Tibial nerve (tissue), 4 donors: ENCODE results near the gene NR2F1-AS1. TPM values are rescaled to one million over a fixed set of nuclear protein-coding genes. Genes with fewer than 3 reads are reported as not detected.
"Not testable (repeated sequence)": the region's sequence is repeated elsewhere in the genome, so short reads cannot be mapped to it uniquely, and the experiment has no call there.

Experiments used
- DNase-seq, 2 donors: peaks; one replicate each; pipeline ENCODE4 v3.0.0-alpha.2; 2019; ENCODE audit warnings: low spot score in 2 of 2
- H3K27ac ChIP-seq, 4 donors: fragments of 200-600 bp; sonication (generic) in 3 of 4; one replicate each; pipeline ENCODE4 v1.5.1; 2017 to 2019; ENCODE audit warnings: mild to moderate bottlenecking in 1 of 4
- H3K27me3 ChIP-seq, 2 donors: fragments of 200-600 bp; sonication (generic) in 1 of 2; one replicate each; pipeline versions ENCODE4 v1.5.1 to v1.6.0; 2017 to 2019
- H3K36me3 ChIP-seq, 3 donors: fragments of 200-600 bp; sonication (generic); one replicate each; pipeline ENCODE4 v1.5.1; 2018 to 2019
- H3K4me1 ChIP-seq, 4 donors: fragments of 200-600 bp; sonication (generic) in 3 of 4; one replicate each; pipeline ENCODE4 v1.5.1; 2017 to 2019
- H3K4me3 ChIP-seq, 4 donors: fragments of 200-600 bp; sonication (generic) in 3 of 4; one replicate each; pipeline ENCODE4 v1.5.1; 2017 to 2019; ENCODE audit warnings: mild to moderate bottlenecking in 1 of 4, moderate library complexity in 1 of 4
- H3K9me3 ChIP-seq, 4 donors: fragments of 200-600 bp; sonication (generic) in 3 of 4; one replicate each; pipeline ENCODE4 v1.5.1; 2017 to 2019
- EP300 ChIP-seq, 2 donors: sonication (generic); formaldehyde crosslinking; IDR thresholded peaks; one replicate each; pipeline ENCODE4 v1.6.1; 2017; ENCODE audit warnings: antibody characterized with exemption in 2 of 2, mild to moderate bottlenecking in 1 of 2
- POLR2A ChIP-seq, 2 donors: fragments of 450-650 bp; IDR thresholded peaks; one replicate each; pipeline ENCODE4 v1.6.1; 2017; ENCODE audit warnings: antibody characterized with exemption in 2 of 2, mild to moderate bottlenecking in 2 of 2, moderate library complexity in 2 of 2
- WGBS, 2 donors: methylation state at CpG; one replicate each; pipeline ENCODE4 v1.1.5; 2018; 5-methylcytosine and 5-hydroxymethylcytosine counted together
- total RNA-seq, 4 donors: library from RNA; depleted of rRNA; stranded (reverse); fragments of >200 nt; gene quantifications; one replicate each; pipeline ENCODE4 v1.1.0, GENCODE V29; 2016
- TF ChIP-seq, protein P1 (sequence below), 5 experiments: fragments of 200-600 bp in 3 of 5; fragments of 450-650 bp in 2 of 5; sonication (generic) in 3 of 5; IDR thresholded peaks; one replicate each; pipeline ENCODE4 v1.5.1; 2016 to 2019; ENCODE audit warnings: antibody characterized with exemption in 5 of 5, mild to moderate bottlenecking in 3 of 5, moderate library complexity in 2 of 5

NR2F1-AS1 gene
- total RNA-seq, 4 donors from 2014 or later = 13.5 to 38.4 (median 35.4) TPM

DNA sequence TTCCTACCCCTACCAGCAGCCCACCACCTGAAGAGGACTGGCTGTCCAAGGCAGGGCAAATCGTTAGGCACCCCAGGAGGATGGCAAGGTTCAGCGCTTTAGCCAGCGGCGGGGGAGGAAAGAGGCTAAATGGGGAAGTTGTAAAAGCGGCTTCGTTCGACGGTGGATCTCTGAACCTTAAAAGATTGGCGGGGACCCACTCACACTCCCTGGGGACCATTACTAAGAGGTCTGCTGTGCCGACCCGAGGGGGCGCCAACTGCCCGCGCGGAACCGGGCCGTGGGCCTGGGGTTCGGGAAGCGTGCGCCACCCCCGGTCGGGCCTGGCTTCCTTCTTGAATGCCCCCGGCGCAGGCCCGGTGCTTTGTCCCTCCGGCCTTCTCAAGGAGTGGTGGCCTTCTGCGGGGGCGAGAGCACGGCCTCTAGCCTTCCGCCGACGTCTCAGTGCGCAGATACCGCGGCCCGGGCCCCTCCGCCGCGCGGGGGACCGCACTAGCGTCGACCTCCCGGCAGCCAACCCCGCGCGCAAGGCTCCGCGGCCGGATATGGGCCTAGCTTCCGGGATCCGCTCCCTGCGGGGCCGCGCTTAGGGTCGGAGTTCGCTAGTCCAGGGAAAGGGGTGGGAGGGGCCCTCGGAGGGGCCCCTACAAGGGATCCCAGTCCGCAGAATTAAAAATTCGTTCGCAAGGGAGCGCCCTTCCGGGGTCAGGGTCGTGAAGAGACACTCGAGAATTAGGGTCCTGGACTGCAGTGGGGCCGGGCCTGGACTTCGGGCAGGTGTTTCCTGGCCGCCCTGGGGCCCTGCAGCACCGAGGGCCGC lies 10.5 kb downstream of the NR2F1-AS1 start:
- H3K4me1 ChIP-seq = peaks cover 0 to 60% (median 21%) of the 10 kb centered on the region in 4 donors
- DNase-seq = no peak
- WGBS, 2 donors = 53 to 64% methylated on average over 49 to 50 of the region's 70 CpGs
- H3K4me3 ChIP-seq = peak overlapping the region in 2 of 4 donors; percentile 18 to 29
- TF ChIP-seq POLR2A (IDR thresholded peaks at IDR 0.05) = no peak
- TF ChIP-seq, protein P1, sequence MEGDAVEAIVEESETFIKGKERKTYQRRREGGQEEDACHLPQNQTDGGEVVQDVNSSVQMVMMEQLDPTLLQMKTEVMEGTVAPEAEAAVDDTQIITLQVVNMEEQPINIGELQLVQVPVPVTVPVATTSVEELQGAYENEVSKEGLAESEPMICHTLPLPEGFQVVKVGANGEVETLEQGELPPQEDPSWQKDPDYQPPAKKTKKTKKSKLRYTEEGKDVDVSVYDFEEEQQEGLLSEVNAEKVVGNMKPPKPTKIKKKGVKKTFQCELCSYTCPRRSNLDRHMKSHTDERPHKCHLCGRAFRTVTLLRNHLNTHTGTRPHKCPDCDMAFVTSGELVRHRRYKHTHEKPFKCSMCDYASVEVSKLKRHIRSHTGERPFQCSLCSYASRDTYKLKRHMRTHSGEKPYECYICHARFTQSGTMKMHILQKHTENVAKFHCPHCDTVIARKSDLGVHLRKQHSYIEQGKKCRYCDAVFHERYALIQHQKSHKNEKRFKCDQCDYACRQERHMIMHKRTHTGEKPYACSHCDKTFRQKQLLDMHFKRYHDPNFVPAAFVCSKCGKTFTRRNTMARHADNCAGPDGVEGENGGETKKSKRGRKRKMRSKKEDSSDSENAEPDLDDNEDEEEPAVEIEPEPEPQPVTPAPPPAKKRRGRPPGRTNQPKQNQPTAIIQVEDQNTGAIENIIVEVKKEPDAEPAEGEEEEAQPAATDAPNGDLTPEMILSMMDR (IDR thresholded peaks at IDR 0.05) = no peak
- TF ChIP-seq EP300 (IDR thresholded peaks at IDR 0.05) = no peak
- H3K27ac ChIP-seq = peak overlapping the region in 1 of 4 donors; percentile 20
- peaks cover 0 to 2% (median 0%) of the 10 kb centered on the region in 4 donors for H3K9me3 ChIP-seq
- no peaks in the 10 kb centered on the region for H3K27me3 ChIP-seq
- peaks cover 0 to 30% (median 0%) of the 10 kb centered on the region in 3 donors for H3K36me3 ChIP-seq

DNA sequence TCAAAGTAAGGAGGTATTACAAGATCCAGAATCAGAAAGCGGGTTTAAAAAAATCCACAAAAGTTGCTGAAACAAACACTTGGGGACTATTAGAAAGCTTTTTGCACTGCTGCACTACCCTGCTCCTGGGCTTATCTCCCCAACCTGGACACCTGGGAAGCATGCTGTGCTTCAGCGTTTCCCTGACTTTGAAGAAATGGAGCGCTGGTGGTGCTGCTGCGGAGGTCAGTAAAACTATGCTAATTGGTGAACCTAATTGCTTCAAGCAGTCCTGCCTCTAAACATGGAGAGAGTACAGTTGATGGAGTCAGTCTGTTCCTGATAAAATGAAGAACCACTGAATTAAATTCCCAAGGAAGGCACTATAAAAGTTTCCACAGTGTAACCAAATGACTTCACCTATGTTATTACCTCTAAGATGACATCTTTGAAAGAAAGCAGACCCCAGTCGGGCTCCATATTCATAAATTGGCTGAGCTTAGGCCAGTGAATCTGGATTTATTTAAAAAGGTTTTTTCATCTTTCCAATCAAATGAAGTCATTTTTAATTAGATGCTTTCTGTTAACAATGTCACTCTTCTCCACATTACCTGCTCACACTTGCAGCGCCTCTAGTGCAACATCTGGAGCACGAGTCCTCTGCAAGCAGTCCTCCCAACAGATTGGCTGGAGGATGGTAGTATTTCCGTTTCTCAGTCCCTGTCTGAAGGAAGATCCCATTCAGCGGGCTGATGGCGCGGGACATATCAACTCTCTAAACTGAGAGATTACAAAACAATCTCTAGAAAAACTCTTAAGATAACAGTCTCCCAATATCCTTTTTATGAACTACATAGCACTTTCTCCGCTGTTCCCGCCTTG lies 11.5 kb downstream of the NR2F1-AS1 start:
- Histone ChIP-seq H3K36me3 (peaks cover 0 to 30% (median 0%) of the 10 kb centered on the region in 3 donors), H3K4me3 (no peak overlapping the region), H3K27me3 (no peaks in the 10 kb centered on the region), H3K27ac (no peak overlapping the region), H3K9me3 (peaks cover 0 to 2% (median 0%) of the 10 kb centered on the region in 4 donors), H3K4me1 (peaks cover 0 to 54% (median 21%) of the 10 kb centered on the region in 4 donors)
- WGBS, 2 donors = 77 to 83% methylated on average over 13 of the region's 13 CpGs
- TF ChIP-seq EP300 (IDR thresholded peaks at IDR 0.05) (no peak), POLR2A (IDR thresholded peaks at IDR 0.05) (no peak)
- DNase-seq = no peak

DNA sequence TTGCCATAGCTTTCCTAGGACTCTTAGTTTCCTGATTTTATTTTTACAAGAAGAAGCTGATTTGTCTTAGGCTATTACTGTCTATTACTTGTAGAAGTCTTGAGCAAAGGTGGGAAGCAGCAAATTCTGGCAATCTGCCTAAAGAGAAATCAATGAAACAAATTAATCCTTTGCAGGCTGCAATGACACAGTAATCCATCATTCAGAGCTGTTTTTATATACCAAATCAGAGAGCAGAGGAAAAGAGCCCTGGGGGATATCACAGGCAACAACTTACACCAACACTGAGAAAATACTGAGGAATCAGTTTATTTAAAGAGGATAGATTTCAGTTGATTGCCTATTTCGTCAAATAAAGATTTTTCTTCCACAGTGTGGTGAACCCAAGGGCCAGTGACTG lies 13.6 kb downstream of the NR2F1-AS1 start:
- H3K9me3 ChIP-seq = peaks cover 0 to 2% (median 0%) of the 10 kb centered on the region in 4 donors
- peak overlapping the region in 1 of 4 donors; percentile 16 for H3K27ac ChIP-seq
- TF ChIP-seq EP300 (IDR thresholded peaks at IDR 0.05) (no peak), POLR2A (IDR thresholded peaks at IDR 0.05) (no peak)
- TF ChIP-seq, protein P1 (IDR thresholded peaks at IDR 0.05) = no peak
- peaks cover 0 to 27% (median 0%) of the 10 kb centered on the region in 3 donors for H3K36me3 ChIP-seq
- peaks cover 0 to 50% (median 17%) of the 10 kb centered on the region in 4 donors for H3K4me1 ChIP-seq
- no peaks in the 10 kb centered on the region for H3K27me3 ChIP-seq
- 68 to 85% methylated on average over 1 of the region's 1 CpG for WGBS, 2 donors
- no peak for DNase-seq
- no peak overlapping the region for H3K4me3 ChIP-seq

DNA sequence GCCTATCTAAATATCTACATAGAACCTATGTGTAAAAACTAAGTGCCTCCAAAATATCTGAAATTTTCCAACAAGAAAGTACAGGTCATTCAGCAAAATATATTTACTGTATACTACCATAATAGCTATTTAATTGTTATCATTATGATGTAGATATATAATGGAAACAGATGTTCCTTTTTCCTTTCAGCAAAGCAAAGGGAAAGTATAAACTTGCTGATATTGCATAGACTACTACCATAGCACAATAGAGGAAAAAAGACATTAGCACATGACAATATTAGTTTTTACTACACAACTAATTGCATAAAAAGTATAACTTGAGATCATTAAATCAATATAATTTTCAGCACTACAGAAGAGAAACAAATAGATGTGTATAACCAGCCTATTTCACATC lies 14.9 kb downstream of the NR2F1-AS1 start:
- Histone ChIP-seq H3K4me3 (no peak overlapping the region), H3K27me3 (no peaks in the 10 kb centered on the region), H3K27ac (no peak overlapping the region), H3K4me1 (peaks cover 0 to 43% (median 16%) of the 10 kb centered on the region in 4 donors), H3K9me3 (peaks cover 0 to 2% (median 0%) of the 10 kb centered on the region in 4 donors), H3K36me3 (peaks cover 0 to 26% (median 0%) of the 10 kb centered on the region in 3 donors)
- no peak for TF ChIP-seq POLR2A (IDR thresholded peaks at IDR 0.05)
- TF ChIP-seq, protein P1 (IDR thresholded peaks at IDR 0.05) = no peak
- TF ChIP-seq EP300 (IDR thresholded peaks at IDR 0.05) = no peak
- DNase-seq = no peak

DNA sequence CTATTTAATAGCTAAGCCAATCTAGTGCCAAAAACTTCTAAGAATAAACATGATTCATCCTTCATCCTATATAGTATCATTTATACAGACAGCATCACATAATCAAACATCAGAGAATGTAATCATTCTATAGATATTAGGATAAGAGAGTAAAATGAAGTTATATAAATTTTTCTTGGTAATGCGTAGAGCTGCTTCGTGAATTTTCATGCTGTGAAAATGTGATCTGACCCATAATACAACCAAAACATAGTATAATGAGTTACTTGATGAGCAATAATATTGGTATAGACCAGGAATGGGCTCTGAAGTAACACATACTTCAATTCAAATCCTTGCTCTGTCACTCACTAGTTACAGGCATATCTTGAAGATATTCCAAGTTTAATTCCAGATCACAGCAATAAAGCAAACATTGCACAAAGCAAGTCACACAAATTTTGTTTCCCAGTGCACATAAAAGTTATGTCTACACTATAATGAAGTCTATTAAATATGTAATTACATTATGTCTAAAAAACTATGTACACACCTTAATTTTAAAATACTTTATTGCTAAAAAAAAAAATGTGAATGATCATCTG lies 23.9 kb downstream of the NR2F1-AS1 start:
- no peak overlapping the region for H3K4me3 ChIP-seq
- WGBS, 2 donors = 90 to 91% methylated on average over 2 of the region's 2 CpGs
- H3K27me3 ChIP-seq = no peaks in the 10 kb centered on the region
- DNase-seq = no peak
- TF ChIP-seq, protein P1 (IDR thresholded peaks at IDR 0.05) = no peak
- no peak for TF ChIP-seq POLR2A (IDR thresholded peaks at IDR 0.05)
- no peak for TF ChIP-seq EP300 (IDR thresholded peaks at IDR 0.05)
- no peaks in the 10 kb centered on the region for H3K4me1 ChIP-seq
- no peak overlapping the region for H3K27ac ChIP-seq
- H3K36me3 ChIP-seq = peaks cover 0 to 38% (median 0%) of the 10 kb centered on the region in 3 donors
- H3K9me3 ChIP-seq = no peaks in the 10 kb centered on the region

DNA sequence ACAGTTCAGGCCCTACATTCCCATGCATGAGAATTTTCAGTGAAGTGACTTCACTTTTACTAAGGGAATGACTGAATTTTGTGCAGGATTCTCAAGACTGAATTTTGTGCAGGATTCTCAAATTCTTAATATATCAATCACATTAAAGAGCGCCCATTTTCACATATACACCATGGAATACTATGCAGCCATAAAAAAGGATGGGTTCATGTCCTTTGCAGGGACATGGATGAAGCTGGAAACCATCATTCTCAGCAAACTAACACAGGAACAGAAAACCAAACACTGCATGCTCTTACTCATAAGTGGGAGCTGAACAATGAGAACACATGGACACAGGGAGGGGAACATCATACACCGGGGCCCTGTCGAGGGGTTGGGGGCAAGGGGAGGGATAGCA lies 31.4 kb downstream of the NR2F1-AS1 start:
- WGBS, 2 donors = 93 to 100% methylated on average over 3 of the region's 3 CpGs
- not testable (repeated sequence) for H3K4me3 ChIP-seq, H3K27me3 ChIP-seq, DNase-seq, H3K9me3 ChIP-seq, H3K27ac ChIP-seq
- H3K4me1 ChIP-seq = peaks cover 0 to 17% (median 0%) of the 10 kb centered on the region in 4 donors
- peaks cover 0 to 14% (median 0%) of the 10 kb centered on the region in 3 donors for H3K36me3 ChIP-seq
